Inflammatory macrophage treated with lipopolysaccharide for 1 hour (primary cell): ENCODE results near the gene IER5.

Source experiments
- DNase-seq, 2 donors: peaks; one replicate each; pipeline ENCODE4 v3.0.0-alpha.2; 2020 to 2022

Gene IER5

DNA sequence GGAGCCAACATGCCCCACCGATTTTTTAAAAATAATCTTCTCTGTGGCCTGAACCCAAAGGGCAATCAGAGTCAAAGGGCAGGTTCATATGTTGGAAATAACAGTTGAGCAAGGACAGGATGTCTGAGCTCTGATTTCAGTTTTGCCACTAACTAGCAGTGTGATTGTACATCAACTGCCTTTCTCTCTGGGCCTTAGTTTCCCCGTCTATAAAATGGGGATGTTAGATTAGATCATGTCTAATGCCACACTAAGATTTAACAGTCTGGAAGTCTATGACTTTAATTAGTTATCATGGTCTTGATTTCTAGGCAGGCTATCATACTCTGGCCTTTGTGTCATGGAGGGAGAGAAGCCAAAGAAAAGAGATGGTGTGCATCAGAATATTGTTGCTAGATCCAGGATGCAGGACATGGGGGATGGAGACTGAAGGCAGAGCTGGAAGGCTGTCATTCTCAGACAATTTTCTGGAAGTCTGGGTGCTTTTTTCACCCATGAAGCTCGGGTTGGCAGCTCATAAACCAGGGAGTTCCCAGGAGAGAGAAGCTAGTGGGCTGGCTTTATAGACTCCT lies 28.4 kb downstream of the IER5 start:
- no peak for DNase-seq

DNA sequence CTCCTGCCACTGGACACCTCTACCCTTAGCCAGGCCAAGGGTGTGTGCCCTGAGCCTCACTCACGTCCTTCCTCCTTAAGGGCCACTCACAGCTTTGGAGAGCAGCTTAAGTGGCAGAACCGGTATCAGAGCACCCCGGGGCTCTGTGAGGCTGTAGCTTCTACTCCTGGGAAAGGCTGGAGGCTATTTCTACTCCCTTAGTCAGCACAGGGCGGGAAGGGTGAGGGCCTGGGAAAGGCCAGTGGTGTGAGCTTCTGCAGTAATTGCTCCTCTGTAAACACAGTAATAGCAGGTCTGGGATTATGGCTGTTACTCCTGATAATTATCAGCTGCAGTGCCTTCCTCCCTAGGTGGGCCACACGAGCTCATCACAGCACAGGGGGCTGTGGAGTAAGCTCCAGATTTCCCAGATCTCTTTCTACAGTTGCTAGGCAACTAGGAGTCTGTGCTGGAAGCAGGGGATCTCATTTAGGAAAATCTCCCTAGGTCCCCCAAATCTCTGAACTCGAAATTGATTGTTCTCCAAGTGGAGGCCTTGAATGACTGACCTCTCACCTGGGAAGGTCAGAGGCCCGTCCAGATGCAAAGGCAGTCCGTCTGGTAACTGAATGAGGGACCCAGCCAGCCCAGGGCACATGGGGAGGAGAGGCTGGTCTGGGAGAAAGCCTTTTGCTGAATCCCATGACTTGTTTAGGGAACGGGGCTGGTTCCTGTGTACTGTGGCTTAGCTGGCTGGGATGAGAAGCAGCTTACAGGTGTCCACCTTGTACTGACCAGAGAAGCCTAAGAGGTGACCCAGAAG lies 29.3 kb downstream of the IER5 start:
- no peak for DNase-seq

DNA sequence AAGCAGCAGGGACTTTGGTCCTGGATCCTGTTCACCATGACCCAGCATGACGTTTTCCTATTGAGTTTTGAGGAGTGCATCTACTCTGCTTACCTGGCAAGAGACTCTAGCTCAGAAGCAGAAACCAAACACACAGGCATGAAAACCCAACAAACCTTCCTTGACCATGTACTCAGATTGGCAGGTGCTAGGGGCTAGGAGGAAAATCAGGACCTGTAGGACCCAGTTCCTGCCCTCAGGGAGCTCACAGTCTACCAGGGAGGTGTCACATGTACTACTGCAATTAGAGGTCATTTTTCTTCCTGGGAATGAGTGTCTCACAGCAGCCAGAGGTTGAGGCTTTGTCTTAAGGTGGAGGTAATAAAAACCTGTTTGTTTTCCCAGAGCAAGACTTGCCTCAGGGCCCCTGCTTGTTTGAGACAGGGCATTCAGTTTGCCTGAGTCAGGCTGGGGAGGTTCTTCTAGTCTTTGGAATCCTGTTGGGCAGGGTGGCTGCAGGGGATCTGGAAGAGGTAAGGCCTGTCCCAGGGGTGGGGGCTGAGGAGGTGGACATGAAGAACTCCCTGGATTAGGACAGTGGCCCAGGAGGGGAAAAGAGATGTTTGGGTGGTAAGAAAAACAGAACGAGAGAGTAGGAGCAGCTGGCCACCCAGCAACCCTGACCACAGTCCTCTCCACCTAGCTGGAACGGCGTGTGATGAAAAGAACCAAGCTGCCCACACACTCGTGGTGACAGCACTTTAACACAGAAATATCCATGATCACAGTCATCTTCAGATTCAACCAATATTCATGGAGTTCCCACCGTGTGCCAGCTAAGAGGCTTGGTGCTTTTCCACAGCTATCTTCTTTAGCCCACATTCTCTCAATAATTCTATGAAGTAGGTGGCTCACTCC lies 30.8 kb downstream of the IER5 start:
- DNase-seq = no peak

DNA sequence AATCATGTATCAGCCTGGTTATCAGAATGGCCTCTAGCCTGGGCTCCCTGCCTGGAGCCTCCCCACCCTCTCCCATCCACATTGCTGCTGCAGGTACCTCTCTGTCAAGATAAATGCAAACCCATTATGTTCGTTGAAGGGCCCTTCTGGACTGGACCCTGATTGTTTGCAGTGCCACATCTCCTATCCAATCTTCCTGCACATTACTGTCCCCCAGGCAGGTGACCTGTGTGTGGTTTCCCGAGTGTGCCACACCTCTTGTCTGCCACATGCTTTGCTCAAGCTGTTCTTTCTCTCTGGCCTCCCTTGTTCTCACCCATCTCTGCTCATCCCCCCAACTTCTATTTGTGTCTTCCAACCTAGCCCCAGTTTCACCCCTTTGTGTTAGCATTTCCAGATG lies 32.4 kb downstream of the IER5 start:
- DNase-seq = no peak

DNA sequence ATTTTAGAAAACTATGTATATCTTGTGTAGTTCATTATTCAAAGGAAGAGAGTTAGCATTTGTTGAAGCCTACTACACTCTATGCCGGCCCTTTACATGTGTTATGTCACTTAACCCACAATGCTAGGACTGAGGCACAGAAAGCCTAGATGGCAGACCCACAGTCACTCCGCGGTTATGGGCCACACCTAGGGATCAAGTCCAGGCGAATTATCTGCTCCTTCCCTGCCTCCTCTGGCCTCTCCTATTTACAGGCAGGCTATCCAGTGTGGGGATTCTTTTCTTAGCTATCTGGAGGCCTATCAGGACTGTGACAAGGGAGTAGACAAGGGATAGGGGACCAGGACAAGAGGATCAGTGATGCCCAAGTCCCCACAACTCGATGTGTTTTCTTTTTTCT lies 33.0 kb downstream of the IER5 start:
- no peak for DNase-seq

DNA sequence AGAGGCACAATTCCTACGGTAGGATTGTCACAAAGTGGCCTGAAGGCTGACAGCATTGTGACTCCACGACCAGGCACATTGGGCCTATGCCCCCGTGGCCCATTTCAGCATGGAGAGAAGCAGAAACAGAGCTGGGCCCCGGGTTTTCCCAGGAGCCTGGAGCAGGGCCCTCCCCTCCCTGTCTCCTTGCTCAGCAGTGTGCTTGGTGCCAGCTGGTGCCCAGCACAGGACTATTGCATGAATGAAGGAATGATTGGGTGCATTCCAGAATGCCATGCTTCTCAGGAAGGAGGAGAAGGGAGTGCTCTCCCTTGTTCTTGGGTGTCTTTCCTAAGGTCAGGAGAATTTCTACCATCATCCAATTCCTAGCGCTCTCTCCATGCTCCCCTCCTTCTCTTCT lies 33.7 kb downstream of the IER5 start:
- DNase-seq = no peak

DNA sequence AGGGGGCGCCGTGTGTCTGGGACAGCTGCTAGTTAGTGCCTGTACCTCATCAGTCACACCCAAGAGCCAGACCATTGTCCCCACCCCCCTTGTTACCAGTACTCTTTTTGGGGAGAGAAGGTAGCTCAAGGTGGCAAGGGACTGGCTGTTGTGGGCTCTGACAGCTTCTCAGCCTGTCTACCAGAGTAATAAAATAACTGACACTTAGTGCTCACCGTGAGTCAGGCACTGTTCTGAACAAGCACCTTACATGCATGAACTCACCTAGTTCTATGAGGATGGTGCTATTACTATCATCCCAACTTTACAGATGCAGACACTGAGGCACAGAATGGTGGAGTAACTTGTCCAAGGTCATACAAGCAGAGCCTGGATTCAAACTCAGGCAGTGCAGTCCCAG lies 34.7 kb downstream of the IER5 start:
- DNase-seq = no peak

DNA sequence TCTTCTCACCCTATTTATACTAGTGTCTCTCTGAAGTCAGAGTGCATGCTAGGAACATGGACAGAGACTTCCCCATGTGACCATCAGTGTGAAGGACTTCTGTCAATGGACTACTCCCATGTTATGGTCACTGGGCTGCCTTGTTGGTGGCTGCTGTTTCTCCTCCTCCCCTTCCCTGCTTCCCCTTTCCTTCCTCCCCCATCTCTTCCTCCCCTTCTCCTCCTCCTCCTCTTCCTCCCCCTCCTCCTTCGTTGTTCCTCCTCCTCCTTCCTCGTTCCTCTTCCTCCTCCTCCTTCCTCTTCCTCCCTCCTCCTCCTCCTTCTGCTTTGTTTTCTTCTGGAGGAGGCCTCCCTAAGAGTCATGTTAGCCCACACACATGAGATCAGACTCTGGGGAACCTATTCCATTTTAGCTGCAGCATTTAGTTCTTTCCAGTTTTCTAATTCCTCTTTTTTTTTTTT lies 35.8 kb downstream of the IER5 start:
- peak; percentile 81 to 96 for DNase-seq

DNA sequence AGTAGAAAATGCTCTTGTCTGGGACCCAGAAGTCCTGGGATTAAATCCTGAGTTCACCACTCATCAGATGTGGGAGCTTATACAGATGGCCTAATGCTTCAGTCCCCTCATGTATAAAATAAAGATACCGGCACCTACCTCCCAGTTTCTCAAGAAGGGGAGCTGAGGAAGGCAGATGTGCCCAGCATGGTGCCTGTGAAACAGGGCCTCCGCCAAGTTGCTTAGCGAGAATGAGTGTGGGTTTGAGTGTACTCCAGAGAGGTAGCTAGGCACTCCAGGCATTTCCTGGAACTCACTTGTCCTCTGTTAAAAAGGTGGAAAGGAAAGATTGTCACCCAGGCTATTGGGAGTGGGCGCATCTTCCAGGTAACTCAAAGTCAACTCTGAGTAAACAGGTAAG lies 37.8 kb downstream of the IER5 start:
- no peak for DNase-seq

DNA sequence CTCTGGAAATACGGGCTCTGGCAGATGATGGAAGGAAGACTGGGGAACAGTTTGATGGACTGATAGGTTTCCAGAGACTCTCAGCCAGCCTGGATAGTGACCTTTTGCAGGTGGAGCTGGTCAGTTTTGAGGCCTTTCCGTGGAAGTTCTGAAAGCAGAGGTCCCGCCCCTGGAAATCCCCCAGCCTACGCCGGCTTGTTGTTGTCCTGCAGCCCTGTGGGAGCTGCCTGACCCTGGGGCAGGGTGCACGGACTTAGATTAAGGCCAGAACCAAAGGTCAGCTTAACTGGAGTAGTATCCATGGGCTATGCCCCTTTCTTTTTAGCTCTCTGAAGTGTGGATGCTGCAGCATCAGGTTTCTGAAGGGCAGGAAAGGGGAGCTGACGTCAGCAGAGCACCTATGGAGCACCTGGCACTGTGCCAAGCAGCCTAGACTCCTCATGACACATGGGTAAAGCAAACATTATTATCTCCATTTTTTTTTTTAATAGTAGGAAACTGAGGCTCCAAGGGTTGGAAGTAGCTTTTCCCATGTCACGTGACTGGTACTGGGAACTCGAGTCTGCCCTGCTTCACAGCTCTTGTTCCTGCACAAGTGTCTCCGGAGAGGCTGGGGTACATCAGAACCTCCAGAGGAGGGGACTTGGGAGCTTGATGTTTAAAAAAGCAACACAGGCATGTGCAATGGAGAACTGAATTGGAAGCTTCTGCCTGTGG lies 38.5 kb downstream of the IER5 start:
- peak; percentile 52 to 69 for DNase-seq

DNA sequence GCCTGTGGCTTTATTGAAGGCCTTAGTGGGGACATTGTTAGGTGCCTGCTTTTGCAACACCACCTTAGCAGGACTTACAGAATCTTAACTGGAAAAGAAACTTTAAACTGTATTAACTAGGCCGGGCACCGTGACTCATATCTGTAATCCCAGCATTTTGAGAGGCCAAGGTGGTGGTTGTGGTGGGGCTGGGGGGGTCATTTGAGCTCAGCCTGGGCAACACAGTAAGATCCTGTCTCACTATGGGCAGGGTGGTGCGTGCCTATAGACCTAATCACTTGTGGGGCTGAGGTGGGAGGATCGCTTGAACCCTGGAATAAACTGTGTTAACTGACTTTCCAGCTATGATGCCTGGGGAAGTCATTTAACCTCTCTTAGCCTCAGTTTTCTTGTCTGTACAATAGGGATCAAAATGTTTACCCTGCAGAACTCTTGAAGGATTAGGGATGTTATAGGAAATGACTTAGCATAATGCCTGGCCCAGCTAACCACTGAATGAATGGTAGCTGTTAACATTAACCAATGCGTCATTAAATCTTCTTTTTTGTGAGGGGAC lies 39.5 kb downstream of the IER5 start:
- no peak for DNase-seq

DNA sequence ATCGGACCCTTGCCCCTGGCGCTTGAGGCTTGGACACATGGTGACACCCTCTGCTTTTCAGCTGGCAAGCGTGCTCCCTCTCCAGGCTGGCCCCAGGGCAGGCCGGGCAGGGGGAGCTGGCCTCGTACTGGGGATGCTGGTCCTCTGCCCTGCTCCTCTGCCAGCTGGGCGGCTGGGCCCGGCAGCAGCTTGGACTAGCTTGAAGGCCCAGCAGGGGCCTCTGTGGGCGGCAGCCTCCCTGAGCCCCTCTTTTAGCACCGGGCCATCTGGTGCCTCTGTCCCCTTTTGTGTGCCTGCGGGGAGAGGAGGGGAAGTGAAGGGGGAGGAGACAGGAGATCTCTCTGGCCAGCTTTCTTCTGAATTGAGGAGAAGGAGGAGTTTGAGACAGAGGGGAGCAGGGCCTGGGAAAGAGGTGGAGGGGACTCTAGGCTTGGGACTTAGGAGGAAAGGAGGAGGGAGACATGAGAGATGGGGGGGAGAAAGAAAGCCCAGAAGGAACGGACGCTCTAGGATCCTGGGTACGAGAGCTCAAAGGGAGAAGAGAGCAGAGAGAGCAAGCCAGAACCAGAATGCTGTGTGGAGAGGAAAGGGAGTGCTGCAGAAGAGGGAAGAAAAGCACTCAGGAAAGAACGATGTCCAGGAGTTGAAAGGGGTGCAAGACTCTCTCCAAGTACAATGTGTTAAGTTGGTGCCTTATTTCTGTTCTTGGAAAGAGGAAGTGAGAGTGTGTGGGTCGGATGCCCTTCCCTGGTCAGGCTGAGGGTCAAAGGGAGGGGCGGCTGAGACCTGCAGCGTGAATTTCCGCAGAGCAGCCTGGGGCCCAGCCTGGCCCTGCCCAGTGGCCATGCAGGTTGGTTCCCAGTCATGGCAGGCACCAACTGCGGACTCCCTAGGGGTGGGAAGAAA lies 40.3 kb downstream of the IER5 start:
- DNase-seq = peak; percentile 89 to 90

DNA sequence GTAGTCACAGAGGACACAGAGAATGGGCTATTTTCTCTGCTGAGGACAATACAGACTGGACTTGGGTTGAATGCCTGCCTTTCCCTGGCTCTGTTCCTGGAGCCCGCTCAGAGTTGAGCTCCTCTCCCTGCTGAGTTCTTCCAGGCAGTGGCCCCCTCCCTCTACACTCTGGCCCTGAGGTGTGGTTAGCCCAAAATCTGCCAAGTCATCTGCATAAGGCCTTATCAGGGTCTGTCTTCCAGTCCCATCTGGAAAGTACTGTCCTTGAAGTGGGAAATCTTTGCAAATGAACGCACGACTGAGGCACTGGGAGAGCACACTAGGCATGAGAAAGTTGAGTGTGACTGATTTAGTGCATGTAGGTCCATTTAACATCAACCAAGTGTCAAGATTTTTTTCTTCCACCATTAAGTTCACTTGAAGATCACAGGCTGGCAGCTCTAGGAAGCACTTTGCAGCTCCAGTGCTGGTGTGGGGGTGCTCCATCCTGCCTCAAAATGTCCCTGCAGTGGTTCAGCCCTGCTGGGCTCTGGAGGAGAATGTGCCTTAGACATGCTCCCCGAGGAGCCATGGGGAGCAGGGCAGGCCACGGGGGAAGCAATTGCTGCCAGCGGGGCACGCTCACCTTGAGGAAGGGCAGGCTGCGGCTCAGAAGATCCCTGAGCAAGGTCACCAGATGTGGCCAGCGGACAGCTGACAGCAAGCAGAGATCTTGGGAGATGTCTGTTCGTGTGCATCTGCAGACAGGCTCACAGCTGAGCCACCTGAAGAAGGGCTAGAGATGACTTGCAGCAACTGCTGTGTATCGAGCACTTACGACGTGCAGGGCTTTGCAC lies 41.5 kb downstream of the IER5 start:
- DNase-seq = no peak

DNA sequence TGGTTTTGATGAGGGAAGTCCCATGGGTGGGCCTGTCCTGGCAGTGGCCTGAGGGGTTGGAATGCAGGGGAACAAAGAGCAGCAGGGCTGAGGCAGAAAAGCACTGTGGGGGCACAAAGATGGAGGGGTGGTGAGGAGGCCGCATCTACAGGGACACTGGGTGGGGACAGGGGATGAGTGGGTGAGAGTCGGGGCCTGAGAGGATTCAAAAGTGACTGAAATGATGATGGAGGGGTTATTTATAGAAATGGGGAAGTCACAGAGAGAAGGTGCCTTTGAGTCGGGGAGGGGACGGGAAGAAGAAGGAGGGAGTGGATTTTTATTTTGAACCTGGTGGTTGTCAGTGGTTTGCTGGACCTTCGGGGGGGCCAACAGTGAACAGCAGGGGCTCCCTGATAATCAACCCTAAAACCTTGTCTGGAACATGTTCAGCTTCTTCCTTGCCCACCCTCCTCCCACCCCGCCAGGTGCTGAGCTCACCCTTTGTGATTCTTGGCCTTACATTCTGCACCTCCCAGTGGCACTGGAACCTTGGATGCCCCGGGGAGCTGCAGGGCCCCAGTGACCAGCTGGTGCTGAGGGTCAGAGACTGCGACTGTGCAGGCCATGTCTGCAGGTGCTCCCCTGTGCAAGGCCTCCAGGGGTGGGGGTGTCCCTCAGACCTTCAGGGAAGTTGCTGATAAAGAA lies 42.9 kb downstream of the IER5 start:
- peak; percentile 39 to 60 for DNase-seq

DNA sequence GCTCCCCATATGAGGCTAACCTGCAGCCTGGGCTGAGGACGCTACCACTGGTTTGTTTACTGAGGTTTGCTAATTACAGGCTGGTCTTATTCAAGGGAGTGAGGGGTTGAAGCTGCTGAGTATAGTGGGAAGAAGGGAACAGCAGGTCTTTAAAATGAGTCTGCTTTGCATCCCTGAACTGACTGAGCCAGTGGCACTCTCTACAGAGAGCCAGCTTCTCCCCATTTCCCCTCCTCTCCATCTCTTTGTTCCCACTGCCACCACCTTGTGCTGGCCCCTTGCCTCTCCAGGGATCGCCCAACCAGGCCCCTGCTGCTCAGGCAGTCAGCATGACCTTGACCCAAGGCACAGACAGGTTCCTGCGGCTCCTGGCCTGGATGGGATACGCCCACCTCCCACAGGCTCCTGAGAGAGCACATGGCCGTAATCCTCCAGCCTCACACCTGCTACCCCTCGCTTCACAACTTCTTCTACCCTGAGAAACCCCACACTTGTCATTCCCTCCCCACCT lies 45.0 kb downstream of the IER5 start:
- no peak for DNase-seq

DNA sequence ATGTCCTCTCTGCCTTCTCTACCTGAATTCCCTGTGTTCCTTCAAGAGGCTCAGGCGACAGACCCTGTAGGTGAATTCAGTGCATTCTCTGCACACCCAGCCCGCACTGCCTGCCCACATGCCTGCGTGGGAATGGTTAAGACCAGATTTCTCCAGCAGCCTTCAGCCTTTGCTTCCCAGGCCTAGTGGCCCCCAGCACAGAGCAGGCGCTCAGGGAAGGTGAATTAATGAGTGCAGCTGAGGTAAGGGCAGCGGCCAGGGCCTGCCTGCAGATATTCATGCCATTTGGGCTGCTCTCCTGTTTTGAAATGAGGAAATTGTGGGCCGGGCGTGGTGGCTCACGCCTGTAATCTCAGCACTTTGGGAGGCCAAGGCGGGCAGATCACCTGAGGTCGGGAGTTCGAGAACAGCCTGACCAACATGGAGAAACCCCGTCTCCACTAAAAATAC lies 45.5 kb downstream of the IER5 start:
- DNase-seq = no peak

DNA sequence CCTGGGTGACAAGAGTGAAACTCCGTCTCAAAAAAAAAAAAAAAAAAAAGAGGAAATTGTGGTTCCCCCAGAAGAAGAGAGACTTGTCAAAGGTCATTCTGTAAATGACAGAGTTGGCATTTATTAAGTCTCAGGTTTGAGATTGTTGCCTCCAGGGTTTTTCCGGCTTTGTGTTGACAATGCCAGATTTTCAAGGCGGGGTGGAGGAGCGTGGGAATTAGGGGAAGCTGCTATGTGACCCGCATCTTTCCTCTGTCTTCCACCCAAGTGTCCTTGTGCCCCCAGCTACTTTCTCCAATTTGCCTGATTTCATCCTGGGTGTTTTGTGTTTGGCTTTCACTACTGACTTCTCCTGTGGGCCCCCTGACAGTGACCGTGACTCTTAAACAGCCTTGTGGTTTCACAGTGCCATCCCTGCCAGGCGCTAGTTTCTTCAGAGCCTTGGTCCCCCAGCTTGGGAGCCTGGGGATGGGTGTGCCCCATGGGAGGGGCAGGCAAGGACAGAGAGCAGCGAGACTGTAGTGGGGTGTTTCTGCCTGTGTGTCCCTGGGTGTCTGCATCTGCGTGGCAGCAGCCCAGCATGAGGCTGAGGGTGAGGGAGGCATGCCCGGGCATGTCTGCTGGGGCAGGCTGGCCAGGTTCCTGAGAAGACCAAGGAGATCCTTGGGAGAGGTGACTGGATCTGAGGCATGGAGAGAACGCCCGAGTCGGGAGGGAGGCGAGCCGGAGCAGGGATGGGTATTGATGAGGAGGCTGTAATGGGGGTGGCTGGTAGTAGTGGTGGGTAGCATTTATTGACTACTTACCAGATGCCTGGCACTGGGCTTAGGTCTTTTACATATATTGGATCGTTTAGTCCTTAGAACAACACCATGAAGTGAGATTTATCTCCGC lies 46.3 kb downstream of the IER5 start:
- DNase-seq = peak; percentile 89 to 97

DNA sequence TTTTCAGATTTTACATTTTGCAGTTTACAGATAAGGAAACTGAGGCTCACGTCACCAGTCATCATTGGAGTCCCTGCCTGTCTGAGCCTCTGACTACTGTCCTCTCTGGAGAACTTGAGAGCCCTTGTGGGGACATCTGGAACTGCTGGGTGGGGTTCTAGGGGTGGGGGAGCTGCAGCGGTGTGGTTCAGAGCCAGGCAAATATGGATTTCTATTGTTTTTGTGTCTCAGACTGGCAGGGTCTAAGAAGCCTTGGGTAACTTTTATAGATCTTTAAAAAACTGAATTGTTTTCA lies 46.9 kb downstream of the IER5 start:
- DNase-seq = no peak
